Measurements from ENCODE around the gene TMPRSS11B.
"Not testable (repeated sequence)": the region's sequence is repeated elsewhere in the genome, so short reads cannot be mapped to it uniquely, and the experiment has no call there.

Gene TMPRSS11B

GRCh38 chr4:68245594-68245993 lies at the start of gene TMPRSS11B:
TMPRSS11B (minus strand) TSS chr4:68245694; CDS start chr4:68245558, 136 bp downstream.
- Histone ChIP-seq H3K4me2 (no peak within 1 kb of the TSS), H3K4me3 (no peak within 1 kb of the TSS), H3K36me3 (no peaks in the 10 kb centered on the region), H4K20me1 (no peaks in the 10 kb centered on the region), H3K9ac (no peak within 1 kb of the TSS), H3K27ac (no peak within 1 kb of the TSS), H3K27me3 (no peaks in the 10 kb centered on the region), H3K4me1 (peaks cover 0 to 5% (median 0%) of the 10 kb centered on the region in 10 experiments; a peak in 1 of 20 replicates), H3K9me3 (replicated peaks in 1 of 11) (no peaks in the 10 kb centered on the region)
- no peak for TF ChIP-seq Cebpa-rat (IDR thresholded peaks at IDR 0.05)

GRCh38 chr4:68291256-68291655 lies 45.8 kb upstream of the TMPRSS11B start:
- Histone ChIP-seq H3K36me3 (no peaks in the 10 kb centered on the region), H3K27ac (no peak overlapping the region), H3K9ac (no peak overlapping the region), H3K9me3 (replicated peaks in 1 of 11) (peaks cover 0 to 14% (median 7%) of the 10 kb centered on the region in 11 experiments; a peak in 6 of 22 replicates), H3K4me1 (no peaks in the 10 kb centered on the region), H3K27me3 (no peaks in the 10 kb centered on the region), H4K20me1 (no peaks in the 10 kb centered on the region), H3K4me3 (no peak overlapping the region), H3K4me2 (no peak overlapping the region)
- TF ChIP-seq Cebpa-rat (IDR thresholded peaks at IDR 0.05): no peak

GRCh38 chr4:68288393-68288740 lies 42.9 kb upstream of the TMPRSS11B start:
- H4K20me1 ChIP-seq: no peaks in the 10 kb centered on the region
- peaks cover 0 to 14% (median 7%) of the 10 kb centered on the region in 11 experiments; a peak in 6 of 22 replicates for H3K9me3 ChIP-seq (replicated peaks in 1 of 11)
- no peak overlapping the region for H3K4me3 ChIP-seq
- H3K4me1 ChIP-seq: no peaks in the 10 kb centered on the region
- H3K36me3 ChIP-seq: no peaks in the 10 kb centered on the region
- H3K4me2 ChIP-seq: no peak overlapping the region
- H3K27me3 ChIP-seq: no peaks in the 10 kb centered on the region
- H3K27ac ChIP-seq: no peak overlapping the region
- no peak for TF ChIP-seq Cebpa-rat (IDR thresholded peaks at IDR 0.05)
- H3K9ac ChIP-seq: no peak overlapping the region

GRCh38 chr4:68287704-68288392 lies 42.4 kb upstream of the TMPRSS11B start:
- TF ChIP-seq Cebpa-rat (IDR thresholded peaks at IDR 0.05): no peak
- no peaks in the 10 kb centered on the region for H3K4me1 ChIP-seq
- H3K9ac ChIP-seq: no peak overlapping the region
- no peaks in the 10 kb centered on the region for H3K36me3 ChIP-seq
- no peak overlapping the region for H3K4me2 ChIP-seq
- no peaks in the 10 kb centered on the region for H3K27me3 ChIP-seq
- no peak overlapping the region for H3K27ac ChIP-seq
- no peak overlapping the region for H3K4me3 ChIP-seq
- peaks cover 0 to 14% (median 7%) of the 10 kb centered on the region in 11 experiments; a peak in 6 of 22 replicates for H3K9me3 ChIP-seq (replicated peaks in 1 of 11)
- H4K20me1 ChIP-seq: no peaks in the 10 kb centered on the region

GRCh38 chr4:68283714-68284113 lies 38.2 kb upstream of the TMPRSS11B start:
- no peaks in the 10 kb centered on the region for H3K9me3 ChIP-seq (replicated peaks in 1 of 11)
- no peak overlapping the region for H3K27ac ChIP-seq
- H3K36me3 ChIP-seq: no peaks in the 10 kb centered on the region
- TF ChIP-seq Cebpa-rat (IDR thresholded peaks at IDR 0.05): no peak
- H3K4me2 ChIP-seq: no peak overlapping the region
- no peak overlapping the region for H3K4me3 ChIP-seq
- no peaks in the 10 kb centered on the region for H4K20me1 ChIP-seq
- no peaks in the 10 kb centered on the region for H3K27me3 ChIP-seq
- no peak overlapping the region for H3K9ac ChIP-seq
- H3K4me1 ChIP-seq: no peaks in the 10 kb centered on the region

- no peak overlapping the region for H3K27ac ChIP-seq
- TF ChIP-seq Cebpa-rat (IDR thresholded peaks at IDR 0.05): no peak
- H3K4me1 ChIP-seq: no peaks in the 10 kb centered on the region
- H3K4me3 ChIP-seq: no peak overlapping the region
- no peak overlapping the region for H3K4me2 ChIP-seq
- H3K9me3 ChIP-seq (replicated peaks in 1 of 11): no peaks in the 10 kb centered on the region
- H3K36me3 ChIP-seq: no peaks in the 10 kb centered on the region
- no peaks in the 10 kb centered on the region for H3K27me3 ChIP-seq
- H3K9ac ChIP-seq: no peak overlapping the region
- no peaks in the 10 kb centered on the region for H4K20me1 ChIP-seq
Measured at GRCh38 chr4:68283095-68283494, 37.6 kb upstream of the TMPRSS11B start.

GRCh38 chr4:68281796-68282740 lies 36.6 kb upstream of the TMPRSS11B start:
- not testable (repeated sequence) for H3K4me1 ChIP-seq; H3K27me3 ChIP-seq; H3K27ac ChIP-seq; H3K36me3 ChIP-seq; H3K4me2 ChIP-seq; H3K9ac ChIP-seq; H4K20me1 ChIP-seq; H3K9me3 ChIP-seq (replicated peaks in 1 of 11); H3K4me3 ChIP-seq

GRCh38 chr4:68278029-68278428 lies 32.5 kb upstream of the TMPRSS11B start:
- Histone ChIP-seq H3K27ac (no peak overlapping the region), H3K9me3 (replicated peaks in 1 of 11) (0 out of 22 replicates have a peak, but pooled peaks cover 0 to 4% (median 0%) of the 10 kb centered on the region in 11 experiments), H3K4me3 (no peak overlapping the region), H3K36me3 (no peaks in the 10 kb centered on the region), H3K4me2 (no peak overlapping the region), H3K9ac (no peak overlapping the region), H4K20me1 (no peaks in the 10 kb centered on the region), H3K4me1 (peaks cover 9 to 13% (median 11%) of the 10 kb centered on the region in 10 experiments; a peak in 18 of 20 replicates), H3K27me3 (no peaks in the 10 kb centered on the region)
- TF ChIP-seq Cebpa-rat (IDR thresholded peaks at IDR 0.05): no peak

- no peaks in the 10 kb centered on the region for H3K27me3 ChIP-seq
- TF ChIP-seq Cebpa-rat (IDR thresholded peaks at IDR 0.05): no peak
- no peak overlapping the region for H3K9ac ChIP-seq
- H3K4me3 ChIP-seq: no peak overlapping the region
- H4K20me1 ChIP-seq: no peaks in the 10 kb centered on the region
- peaks cover 9 to 13% (median 11%) of the 10 kb centered on the region in 10 experiments; a peak in 18 of 20 replicates for H3K4me1 ChIP-seq
- H3K27ac ChIP-seq: no peak overlapping the region
- H3K4me2 ChIP-seq: no peak overlapping the region
- 0 out of 22 replicates have a peak, but pooled peaks cover 0 to 4% (median 0%) of the 10 kb centered on the region in 11 experiments for H3K9me3 ChIP-seq (replicated peaks in 1 of 11)
- no peaks in the 10 kb centered on the region for H3K36me3 ChIP-seq
Measured at GRCh38 chr4:68277627-68278026, 32.1 kb upstream of the TMPRSS11B start.
